GM12878 (cell line): Measurements from ENCODE around the gene UBE2QL1. TPM values are rescaled to one million over a fixed set of nuclear protein-coding genes. Genes with fewer than 3 reads are reported as not detected.

Source experiments
- ATAC-seq: fragments of 200-7000 bp; cut with Tn5 transposase; 3 replicates; pipeline ENCODE4 v1.9.1; 2020; ENCODE audit warnings: mild to moderate bottlenecking, moderate library complexity
- BruUV-seq: library from RNA; stranded (reverse); fragments of 400-500 nt; replicated peaks from 2 replicates; lab custom pipeline; 2021; lab: Mats Ljungman, UMichigan
- CTCF ChIA-PET: fragments of 300-600 bp; sonication (Branson Sonifier 250); formaldehyde crosslinking; extraction: SDS; loops from one replicate; lab custom pipeline; 2021; ENCODE audit warnings: inconsistent platforms; lab: Yijun Ruan, JAX
- POLR2A ChIA-PET: fragments of 350-600 bp; formaldehyde crosslinking; extraction: SDS; loops from one replicate; lab custom pipeline; 2021; ENCODE audit warnings: inconsistent platforms; lab: Charles Lee
- RAD21 ChIA-PET: fragments of 300-600 bp; sonication (Branson Sonifier 250); formaldehyde crosslinking; loops from one replicate; lab custom pipeline; 2023; ENCODE audit warnings: antibody characterized with exemption; ENCODE audit not compliant: unreplicated experiment; lab: Charles Lee
- SMC1A ChIA-PET: fragments of 300-600 bp; sonication (Branson Sonifier 250); formaldehyde crosslinking; loops from one replicate; lab custom pipeline; 2023; ENCODE audit not compliant: unreplicated experiment, uncharacterized antibody; lab: Charles Lee
- DNase-seq: peaks from one replicate; pipeline ENCODE4 v3.0.0-alpha.2; 2011; ENCODE audit warnings: low read depth, low spot score
- FAIRE-seq: peaks from 3 replicates; lab custom pipeline; 2011; peaks lifted over from hg19 to GRCh38; lab: Jason Lieb, UNC
- H2AFZ ChIP-seq: 2 replicates; pipeline ENCODE4 v1.6.0; 2011; ENCODE audit warnings: low read depth, low read length, control low read depth; ENCODE audit not compliant: control insufficient read depth
- H3K27ac ChIP-seq: 2 replicates; pipeline ENCODE4 v1.5.1; 2011; ENCODE audit warnings: control low read depth; ENCODE audit not compliant: control insufficient read depth, insufficient read depth
- H3K27me3 ChIP-seq, 2 experiments: replicated peaks in 1 of 2; 2 replicates each; pipeline versions ENCODE4 v1.6.0 to v1.6.1; 2011; ENCODE audit warnings: low read length in 1 of 2; ENCODE audit not compliant: control insufficient read depth in 2 of 2, insufficient read depth in 2 of 2
- H3K36me3 ChIP-seq, 2 experiments: 2 replicates each; pipeline ENCODE4 v1.5.1; 2011; ENCODE audit warnings: low read length in 1 of 2; ENCODE audit not compliant: control insufficient read depth in 2 of 2, insufficient read depth in 2 of 2
- H3K4me1 ChIP-seq: 2 replicates; pipeline ENCODE4 v1.6.1; 2011; ENCODE audit warnings: mild to moderate bottlenecking, low read length, moderate library complexity, mixed read lengths; ENCODE audit not compliant: control insufficient read depth, insufficient read depth
- H3K4me2 ChIP-seq: 2 replicates; pipeline ENCODE4 v1.6.0; 2011; ENCODE audit warnings: control low read depth; ENCODE audit not compliant: control insufficient read depth, insufficient read depth
- H3K4me3 ChIP-seq: fragments of 200-600 bp; sonication (generic); 2 replicates; pipeline ENCODE4 v1.5.1; 2016
- H3K79me2 ChIP-seq: 2 replicates; pipeline ENCODE4 v1.6.0; 2011; ENCODE audit warnings: low read length; ENCODE audit not compliant: control insufficient read depth, insufficient read depth
- H3K9ac ChIP-seq: 2 replicates; pipeline ENCODE4 v1.8.0; 2011; ENCODE audit warnings: low read length, control low read depth, mixed read lengths; ENCODE audit not compliant: control insufficient read depth, insufficient read depth
- H3K9me3 ChIP-seq: replicated peaks from 3 replicates; pipeline ENCODE4 v1.5.1; 2011; ENCODE audit warnings: mild to moderate bottlenecking, low read length; ENCODE audit not compliant: control insufficient read depth, insufficient read depth
- H4K20me1 ChIP-seq: 2 replicates; pipeline ENCODE4 v1.6.0; 2011; ENCODE audit not compliant: control insufficient read depth, insufficient read depth
- CREB1 ChIP-seq: IDR thresholded peaks from 2 replicates; pipeline ENCODE4 v1.6.1; 2012; ENCODE audit warnings: low read depth, mild to moderate bottlenecking, inconsistent platforms
- DPF2 ChIP-seq: fragments of 450-650 bp; IDR thresholded peaks from 2 replicates; pipeline ENCODE4 v1.6.1; 2017; ENCODE audit warnings: mild to moderate bottlenecking
- ETV6 ChIP-seq, 2 experiments: fragments of 450-650 bp in 1 of 2; IDR thresholded peaks in 1 of 2; conservative IDR thresholded peaks in 1 of 2; 2 replicates each; pipeline ENCODE4 v1.6.1; 2014; ENCODE audit warnings: antibody characterized with exemption in 1 of 2, borderline replicate concordance in 1 of 2, low read depth in 1 of 2, mild to moderate bottlenecking in 1 of 2, moderate library complexity in 1 of 2
- HDAC6 ChIP-seq: fragments of 200-600 bp; sonication (generic); IDR thresholded peaks from one replicate; pipeline ENCODE4 v1.8.0; 2017; ENCODE audit warnings: antibody characterized with exemption; ENCODE audit not compliant: unreplicated experiment
- JUNB ChIP-seq: IDR thresholded peaks from 2 replicates; pipeline ENCODE4 v1.6.1; 2016; ENCODE audit warnings: antibody characterized with exemption, mild to moderate bottlenecking
- RB1 ChIP-seq: fragments of 450-650 bp; formaldehyde crosslinking; IDR thresholded peaks from 2 replicates; pipeline ENCODE4 v1.6.1; 2017; ENCODE audit warnings: mild to moderate bottlenecking, borderline replicate concordance
- SMARCA5 ChIP-seq: fragments of 450-650 bp; IDR thresholded peaks from 2 replicates; pipeline ENCODE4 v1.6.1; 2017; ENCODE audit warnings: mild to moderate bottlenecking
- TBL1XR1 ChIP-seq: IDR thresholded peaks from 2 replicates; pipeline ENCODE4 v1.6.1; 2012; ENCODE audit warnings: low read depth, low read length, improper control_type of control experiment
- ZZZ3 ChIP-seq: IDR thresholded peaks from 2 replicates; pipeline ENCODE4 v1.6.1; 2011; ENCODE audit warnings: low read depth; ENCODE audit not compliant: control insufficient read depth, insufficient read length
- WGBS: methylation state at CpG from one replicate; pipeline ENCODE4 v1.1.6; 2016; ENCODE audit warnings: low lambda C conversion rate; ENCODE audit not compliant: insufficient replicate concordance, insufficient coverage; ENCODE audit errors: missing lambda C conversion rate; 5-methylcytosine and 5-hydroxymethylcytosine counted together
- in situ Hi-C: fragments of 300-500 bp; cut with MboI; formaldehyde crosslinking; loops from 9 replicates; pipeline ENCODE4 v1.14.3; 2018; ENCODE audit warnings: mixed read lengths
- intact Hi-C: fragments of 100-400 bp; cut with micrococcal nuclease; formaldehyde crosslinking; loops from one replicate; pipeline ENCODE4 v1.14.2; 2022; ENCODE audit not compliant: unreplicated experiment
- polyA plus RNA-seq, 11 experiments: library from polyadenylated mRNA; depleted of rRNA in 4 of 11; unstranded in 6 of 11; stranded (reverse) in 5 of 11; fragments of >200 nt; fragmentation: Nextera tagmentation in 4 of 11; fragmentation: Illumina TruSeq in 1 of 11; extraction: Ambion mirVana in 4 of 11; extraction: Trizol in 1 of 11; gene quantifications; 1 replicate in 1 of 11; 2 replicates in 10 of 11; pipeline versions ENCODE4 v1.2.1 to v1.2.3, GENCODE V29; 2011 to 2016; ENCODE audit warnings: inconsistent platforms in 2 of 11, missing spikeins in 2 of 11, low read depth in 1 of 11
- total RNA-seq, 4 experiments: library from RNA; depleted of rRNA in 3 of 4; stranded (reverse); fragments of >200 nt in 3 of 4; fragmentation: Illumina TruSeq in 1 of 4; extraction: Trizol in 1 of 4; gene quantifications; 2 replicates each; pipeline versions ENCODE4 v1.2.1 to v1.2.3, GENCODE V29; 2013 to 2021
- TF ChIP-seq, protein P1 (sequence below): IDR thresholded peaks from 2 replicates; pipeline ENCODE4 v1.6.1; 2011; ENCODE audit warnings: borderline replicate concordance, low read depth, mild to moderate bottlenecking, moderate library complexity, mixed read lengths, low read length; ENCODE audit not compliant: insufficient read depth; ENCODE audit errors: extremely low read length

Gene UBE2QL1
- total and polyA plus RNA-seq, 10 of the 15 experiments (the other 5 are each of a cell fraction or from before 2014, with no cell fraction given): 0.03 to 0.62 (median 0.04) TPM; not detected in 6

- TF ChIP-seq, protein P1, sequence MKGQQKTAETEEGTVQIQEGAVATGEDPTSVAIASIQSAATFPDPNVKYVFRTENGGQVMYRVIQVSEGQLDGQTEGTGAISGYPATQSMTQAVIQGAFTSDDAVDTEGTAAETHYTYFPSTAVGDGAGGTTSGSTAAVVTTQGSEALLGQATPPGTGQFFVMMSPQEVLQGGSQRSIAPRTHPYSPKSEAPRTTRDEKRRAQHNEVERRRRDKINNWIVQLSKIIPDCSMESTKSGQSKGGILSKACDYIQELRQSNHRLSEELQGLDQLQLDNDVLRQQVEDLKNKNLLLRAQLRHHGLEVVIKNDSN: no peak
- TF ChIP-seq ETV6 (conservative IDR thresholded peaks at IDR 0.05 in 1 of 2, IDR thresholded peaks at IDR 0.05 in 1 of 2; ENCODE audit: borderline replicate concordance in 1 of 2, low read depth in 1 of 2) (no peak; a peak in 1 of 4 replicates), SMARCA5 (no peak), TBL1XR1 (no peak), RB1 (no peak), HDAC6 (no peak), CREB1 (0 out of 2 replicates have a peak, but pooled peaks have one; percentile 30), DPF2 (no peak), ZZZ3 (no peak)
These were observed 31.7 kb downstream of the UBE2QL1 start (continued) for GRCh38 chr5:6480133-6481051.

DNA sequence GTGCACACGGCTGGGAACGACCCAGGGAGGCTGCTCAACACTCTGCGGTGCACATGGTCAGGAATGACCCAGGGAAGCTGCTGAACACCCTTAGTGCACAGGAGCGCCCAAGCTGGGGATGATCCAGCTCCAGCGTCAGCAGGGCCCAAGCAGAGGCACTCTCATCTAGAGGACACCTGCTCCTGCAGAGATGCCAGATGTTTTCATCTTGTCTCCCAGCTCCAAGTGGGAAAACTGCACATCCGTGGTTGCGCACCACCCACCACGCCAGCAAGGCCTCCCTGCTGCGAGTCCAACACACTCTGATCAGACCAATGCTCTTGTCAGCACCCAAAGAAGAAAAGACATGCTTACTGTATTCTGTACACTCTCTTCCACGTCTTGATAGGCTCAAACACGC, 34.1 kb downstream of the UBE2QL1 start:
- H3K9ac ChIP-seq: no peak overlapping the region
- no peaks in the 10 kb centered on the region for H4K20me1 ChIP-seq
- ATAC-seq (no peak), DNase-seq (no peak), FAIRE-seq (no peak)
- no peak overlapping the region for H3K4me3 ChIP-seq
- RAD21 ChIA-PET: interaction anchor here (1.5 kb wide), 1 partner anchor 14 kb away, joined by 3 read pairs; no protein-coding TSS in a partner anchor
- H3K36me3 ChIP-seq: no peaks in the 10 kb centered on the region
- no peak overlapping the region for H3K27ac ChIP-seq
- TF ChIP-seq JUNB: no peak
- H3K4me2 ChIP-seq: no peak overlapping the region
- POLR2A ChIA-PET: no interaction called here
- intact Hi-C loops: loop anchor here (1.0 to 5.0 kb wide), 3 partner anchors 14 to 105 kb away; partner anchors contain the start of gene MED10
- CTCF ChIA-PET: no interaction called here
- no peak overlapping the region for H2AFZ ChIP-seq
- H3K9me3 ChIP-seq: no peaks in the 10 kb centered on the region; the same call in 2 of the 3 replicates
- BruUV-seq: no TSS peak
- SMC1A ChIA-PET: interaction anchor here (1.3 to 4.1 kb wide), 3 partner anchors 9 to 15 kb away, joined by 4 to 37 read pairs (median 17); no protein-coding TSS in a partner anchor
- H3K79me2 ChIP-seq: no peaks in the 10 kb centered on the region
- WGBS: 98% methylated on average over 11 of the region's 11 CpGs
- peaks cover 70% of the 10 kb centered on the region for H3K4me1 ChIP-seq
- in situ Hi-C loops: no loop called here
- H3K27me3 ChIP-seq: no peaks in the 10 kb centered on the region
